Testis (tissue), 3 donors: ENCODE data around the gene MGA. TPM values are rescaled to one million over a fixed set of nuclear protein-coding genes. Genes with fewer than 3 reads are reported as not detected.

Source experiments
- DNase-seq: peaks from one replicate; pipeline ENCODE4 v3.0.0-alpha.2; 2019
- H3K27ac ChIP-seq, 2 donors: fragments of 200-600 bp; sonication (generic); one replicate each; pipeline ENCODE4 v1.5.1; 2019
- H3K27me3 ChIP-seq: fragments of 200-600 bp; sonication (generic); one replicate; pipeline ENCODE4 v1.5.1; 2019
- H3K36me3 ChIP-seq: fragments of 200-600 bp; sonication (generic); one replicate; pipeline ENCODE4 v1.5.1; 2017; ENCODE audit warnings: low read depth; ENCODE audit errors: missing control alignments
- H3K4me1 ChIP-seq: fragments of 200-600 bp; sonication (generic); one replicate; pipeline ENCODE4 v1.5.1; 2019
- H3K4me3 ChIP-seq, 2 donors: fragments of 200-600 bp; sonication (generic); one replicate each; pipeline ENCODE4 v1.5.1; 2017 to 2019
- H3K9me3 ChIP-seq: fragments of 200-600 bp; sonication (generic); one replicate; pipeline ENCODE4 v1.5.1; 2017
- POLR2A ChIP-seq: fragments of 450-650 bp; IDR thresholded peaks from one replicate; pipeline ENCODE4 v1.6.1; 2017; ENCODE audit warnings: antibody characterized with exemption, mild to moderate bottlenecking, moderate library complexity
- WGBS, 2 donors: methylation state at CpG; one replicate each; pipeline ENCODE4 v1.1.5; 2018; 5-methylcytosine and 5-hydroxymethylcytosine counted together
- intact Hi-C: fragments of 100-400 bp; cut with DNase I; formaldehyde crosslinking; loops from one replicate; pipeline ENCODE4 v1.15.1; 2023; ENCODE audit warnings: low total_unique reads
- polyA plus RNA-seq: library from polyadenylated mRNA; stranded (reverse); fragments of 350-450 nt; fragmentation: Illumina TruSeq; extraction: RNeasy Lipid Tissue Mini Kit (QIAGEN cat#74804); gene quantifications from one replicate; pipeline ENCODE4 v1.2.3, GENCODE V29; 2014; ENCODE audit warnings: low read depth, low replicate concordance; ENCODE audit not compliant: insufficient read depth
- total RNA-seq, 2 donors: library from RNA; depleted of rRNA; stranded (reverse); fragments of >200 nt; gene quantifications; one replicate each; pipeline ENCODE4 v1.2.3, GENCODE V29; 2016
- TF ChIP-seq, protein P1 (sequence below), 3 experiments: fragments of 450-650 bp in 2 of 3; fragments of 200-600 bp in 1 of 3; sonication (generic) in 1 of 3; IDR thresholded peaks; one replicate each; pipeline ENCODE4 v1.5.1; 2016 to 2019; ENCODE audit warnings: antibody characterized with exemption in 3 of 3, mild to moderate bottlenecking in 2 of 3, moderate library complexity in 1 of 3

Gene MGA
- total and polyA plus RNA-seq, 3 donors from 2014 or later = 20.3 to 90.2 (median 78.1) TPM

DNA sequence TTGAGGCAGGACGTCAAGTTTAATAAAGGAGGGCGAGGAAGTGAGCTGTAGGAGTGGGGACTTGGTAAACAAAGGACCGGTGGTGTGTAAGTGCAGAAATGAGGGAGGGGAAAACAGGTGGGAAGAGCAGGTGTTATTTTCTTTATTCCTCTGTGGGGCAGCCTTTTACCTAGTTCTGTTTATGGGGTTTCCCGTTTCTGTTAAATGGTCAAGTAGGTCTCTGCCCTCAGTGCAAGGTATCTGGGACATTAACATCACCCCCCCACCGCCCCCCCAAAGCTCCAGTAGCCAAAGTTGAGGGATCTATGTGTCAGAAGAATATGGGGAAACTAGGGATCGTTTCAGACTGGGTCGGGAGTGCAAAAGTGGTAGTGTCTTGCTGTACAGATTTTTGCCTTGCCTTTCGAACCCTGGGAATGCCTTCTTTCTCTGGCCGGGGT is 893 bp downstream of the MGA start:
- peak overlapping the region; percentile 55 to 68 for H3K4me3 ChIP-seq
- peak overlapping the region; percentile 83 to 89 for H3K27ac ChIP-seq
- WGBS, 2 donors = 1 to 2% methylated on average over 9 of the region's 9 CpGs
- TF ChIP-seq POLR2A = no peak
- TF ChIP-seq, protein P1, sequence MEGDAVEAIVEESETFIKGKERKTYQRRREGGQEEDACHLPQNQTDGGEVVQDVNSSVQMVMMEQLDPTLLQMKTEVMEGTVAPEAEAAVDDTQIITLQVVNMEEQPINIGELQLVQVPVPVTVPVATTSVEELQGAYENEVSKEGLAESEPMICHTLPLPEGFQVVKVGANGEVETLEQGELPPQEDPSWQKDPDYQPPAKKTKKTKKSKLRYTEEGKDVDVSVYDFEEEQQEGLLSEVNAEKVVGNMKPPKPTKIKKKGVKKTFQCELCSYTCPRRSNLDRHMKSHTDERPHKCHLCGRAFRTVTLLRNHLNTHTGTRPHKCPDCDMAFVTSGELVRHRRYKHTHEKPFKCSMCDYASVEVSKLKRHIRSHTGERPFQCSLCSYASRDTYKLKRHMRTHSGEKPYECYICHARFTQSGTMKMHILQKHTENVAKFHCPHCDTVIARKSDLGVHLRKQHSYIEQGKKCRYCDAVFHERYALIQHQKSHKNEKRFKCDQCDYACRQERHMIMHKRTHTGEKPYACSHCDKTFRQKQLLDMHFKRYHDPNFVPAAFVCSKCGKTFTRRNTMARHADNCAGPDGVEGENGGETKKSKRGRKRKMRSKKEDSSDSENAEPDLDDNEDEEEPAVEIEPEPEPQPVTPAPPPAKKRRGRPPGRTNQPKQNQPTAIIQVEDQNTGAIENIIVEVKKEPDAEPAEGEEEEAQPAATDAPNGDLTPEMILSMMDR (IDR thresholded peaks at IDR 0.05) = no peak
- no peaks in the 10 kb centered on the region for H3K36me3 ChIP-seq
- intact Hi-C loops = no loop called here
- no peaks in the 10 kb centered on the region for H3K27me3 ChIP-seq
- peaks cover 5% of the 10 kb centered on the region for H3K4me1 ChIP-seq
- H3K9me3 ChIP-seq = no peaks in the 10 kb centered on the region
- DNase-seq = no peak

DNA sequence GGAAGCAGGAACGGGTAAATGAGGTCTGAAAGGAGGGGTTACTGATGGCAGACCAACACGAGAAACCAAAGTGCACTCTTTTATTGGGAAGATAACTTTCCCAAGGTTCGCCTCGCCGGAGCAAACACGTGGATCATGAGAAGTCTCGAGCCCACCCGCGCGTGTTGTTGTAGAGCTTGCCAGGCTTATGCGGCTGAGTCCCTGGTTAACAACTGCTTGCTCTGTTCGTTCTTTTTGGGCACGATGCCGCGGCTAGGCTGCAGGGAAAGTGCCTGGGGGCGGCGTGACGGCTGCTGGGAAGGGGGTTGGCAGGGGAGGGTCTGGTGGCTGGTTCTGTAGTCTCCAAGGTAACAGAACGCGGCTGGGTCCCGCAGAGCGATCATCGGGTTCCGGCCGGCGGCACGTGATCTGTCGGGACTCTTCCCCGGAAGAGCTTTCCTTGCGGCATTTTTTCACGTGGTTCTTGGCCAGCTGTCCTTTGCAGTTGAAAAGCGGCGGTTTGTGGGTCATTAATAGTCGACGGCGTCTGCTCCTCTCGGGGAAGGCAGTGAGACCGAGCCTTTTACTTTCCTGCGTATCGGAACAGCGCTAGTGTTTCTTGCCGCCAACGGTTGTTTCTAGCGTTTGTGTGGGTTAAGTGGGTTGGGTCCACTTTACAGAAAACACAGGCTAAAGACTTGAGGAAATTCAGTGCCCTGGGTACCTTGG is 1.5 kb downstream of the MGA start:
- WGBS, 2 donors = 0 to 1% methylated on average over 24 to 44 of the region's 44 CpGs
- intact Hi-C loops = no loop called here
- Histone ChIP-seq H3K36me3 (no peaks in the 10 kb centered on the region), H3K27me3 (no peaks in the 10 kb centered on the region), H3K27ac (peak overlapping the region; percentile 83 to 89), H3K4me1 (peaks cover 5% of the 10 kb centered on the region), H3K9me3 (no peaks in the 10 kb centered on the region), H3K4me3 (peak overlapping the region; percentile 55 to 68)
- DNase-seq = peak; percentile 90
- TF ChIP-seq POLR2A = no peak
- TF ChIP-seq, protein P1 (IDR thresholded peaks at IDR 0.05) = no peak

DNA sequence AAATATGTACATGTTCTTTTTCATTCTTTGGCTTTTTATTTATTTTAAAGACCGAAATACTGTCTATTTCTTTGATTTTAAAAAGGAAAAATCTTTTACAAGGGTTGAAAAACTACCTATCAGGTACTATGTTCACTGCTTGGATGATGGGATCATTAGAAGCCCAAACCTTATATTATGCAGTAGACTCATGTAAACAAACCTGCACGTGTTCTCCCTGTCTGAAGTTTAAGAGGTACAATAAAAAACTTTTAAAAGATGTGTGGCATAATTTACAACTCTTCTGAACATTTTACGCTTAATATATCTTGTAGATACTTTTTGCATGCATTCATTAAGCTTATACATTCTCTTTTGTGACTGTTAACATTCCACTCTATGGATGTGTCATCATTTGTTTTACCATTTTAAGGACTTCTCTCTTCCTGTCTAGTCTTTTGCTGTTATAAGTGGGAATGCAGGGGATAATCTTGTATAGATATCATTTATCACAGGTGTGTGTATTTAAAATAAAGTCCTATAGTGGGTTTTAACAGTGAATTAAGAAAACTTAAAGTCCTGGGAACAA is 6.2 kb downstream of the MGA start:
- Histone ChIP-seq H3K36me3 (no peaks in the 10 kb centered on the region), H3K27me3 (no peaks in the 10 kb centered on the region), H3K4me3 (no peak overlapping the region), H3K9me3 (no peaks in the 10 kb centered on the region), H3K4me1 (no peaks in the 10 kb centered on the region), H3K27ac (no peak overlapping the region)
- intact Hi-C loops = no loop called here
- DNase-seq = no peak
- TF ChIP-seq, protein P1 (IDR thresholded peaks at IDR 0.05) = no peak
- no peak for TF ChIP-seq POLR2A
- WGBS, 2 donors = 77 to 86% methylated on average over 3 of the region's 3 CpGs

DNA sequence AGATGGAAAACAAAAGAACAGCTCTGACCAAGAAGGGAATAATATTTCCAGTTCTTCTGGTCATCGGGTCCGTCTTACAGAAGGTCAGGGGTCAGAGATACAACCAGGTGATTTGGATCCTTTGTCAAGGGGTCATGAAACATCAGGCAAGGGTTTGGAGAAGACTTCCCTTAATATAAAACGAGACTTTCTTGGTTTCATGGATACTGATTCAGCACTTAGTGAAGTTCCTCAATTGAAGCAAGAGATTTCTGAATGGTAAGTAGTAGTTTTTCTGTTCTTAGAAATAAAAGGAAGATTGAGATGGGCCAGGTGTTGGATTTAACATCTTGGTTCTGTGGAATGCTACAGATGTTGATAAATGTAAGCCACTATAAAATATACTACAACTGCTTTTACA is 9.5 kb downstream of the MGA start:
- Histone ChIP-seq H3K36me3 (no peaks in the 10 kb centered on the region), H3K4me1 (no peaks in the 10 kb centered on the region), H3K9me3 (no peaks in the 10 kb centered on the region), H3K27ac (no peak overlapping the region), H3K4me3 (no peak overlapping the region), H3K27me3 (no peaks in the 10 kb centered on the region)
- DNase-seq = no peak
- WGBS, 2 donors = 82 to 88% methylated on average over 3 of the region's 3 CpGs
- intact Hi-C loops = no loop called here
- TF ChIP-seq, protein P1 (IDR thresholded peaks at IDR 0.05) = no peak
- no peak for TF ChIP-seq POLR2A
